Aorta (tissue), 5 donors: ENCODE measurements around the gene ARHGAP30. TPM values are rescaled to one million over a fixed set of nuclear protein-coding genes. Genes with fewer than 3 reads are reported as not detected.

Experiments used
- ATAC-seq: fragments of 200-7000 bp; cut with Tn5 transposase; one replicate; pipeline ENCODE4 v1.9.1; 2022; ENCODE audit warnings: moderate library complexity; ENCODE audit not compliant: low FRiP score
- DNase-seq, 2 donors: peaks; one replicate each; pipeline ENCODE4 v3.0.0-alpha.2; 2020
- H3K27ac ChIP-seq, 2 donors: one replicate each; pipeline ENCODE4 v1.5.1; 2013; ENCODE audit warnings: low read length in 2 of 2, mild to moderate bottlenecking in 2 of 2, moderate library complexity in 2 of 2, control low read depth in 1 of 2, inconsistent platforms in 1 of 2, low read depth in 1 of 2
- H3K27me3 ChIP-seq, 2 donors: one replicate each; pipeline ENCODE4 v1.6.1; 2013; ENCODE audit warnings: control low read depth in 1 of 2, low read length in 1 of 2, mild to moderate bottlenecking in 1 of 2, moderate library complexity in 1 of 2; ENCODE audit not compliant: insufficient read depth in 2 of 2, control insufficient read depth in 1 of 2
- H3K36me3 ChIP-seq, 2 donors: one replicate each; pipeline ENCODE4 v1.6.1; 2013; ENCODE audit warnings: control low read depth in 1 of 2, low read length in 1 of 2, mild to moderate bottlenecking in 1 of 2; ENCODE audit not compliant: insufficient read depth in 2 of 2, control insufficient read depth in 1 of 2
- H3K4me1 ChIP-seq, 2 donors: one replicate each; pipeline ENCODE4 v1.6.1; 2013; ENCODE audit warnings: low read length in 2 of 2, control low read depth in 1 of 2, mild to moderate bottlenecking in 1 of 2, moderate library complexity in 1 of 2; ENCODE audit not compliant: insufficient read depth in 2 of 2, control insufficient read depth in 1 of 2
- H3K4me3 ChIP-seq, 2 donors: one replicate each; pipeline ENCODE4 v1.5.1; 2013; ENCODE audit warnings: low read length in 2 of 2, control low read depth in 1 of 2, mild to moderate bottlenecking in 1 of 2
- H3K9me3 ChIP-seq: one replicate; pipeline ENCODE4 v1.6.1; 2013; ENCODE audit warnings: mild to moderate bottlenecking, low read length; ENCODE audit not compliant: control insufficient read depth
- WGBS, 2 donors: extraction: QIAGEN DNeasy Blood & Tissue Kit; methylation state at CpG; one replicate each; pipeline ENCODE4 v1.1.7; 2013; 5-methylcytosine and 5-hydroxymethylcytosine counted together
- intact Hi-C, 2 donors: fragments of 100-400 bp; cut with DNase I; formaldehyde crosslinking; loops; one replicate each; pipeline versions ENCODE4 v1.14.2 to v1.15.0; 2022
- polyA plus RNA-seq, 2 donors: library from polyadenylated mRNA; stranded (reverse); fragments of 200-250 nt; gene quantifications; one replicate each; pipeline ENCODE4 v1.2.3, GENCODE V29; 2013
- total RNA-seq, 2 donors: library from RNA; stranded (reverse); fragmentation: NEBNext Ultra II Directional; extraction: Animal tissue kit (Norgen Biotek cat#: 25700); gene quantifications; one replicate each; pipeline ENCODE4 v1.2.1, GENCODE V29; 2021
- donor health status: healthy with polysubstance abuse.
- donor health status: Bipolar disorder and iron deficiency.
- donor health status: DM: no; HTN: no; CAD: no.
- donor health status: DM: no; HTN: no; CAD: no.
- donor health status: DM: yes; HTN: yes; CAD: no.

Gene ARHGAP30
- total and polyA plus RNA-seq, 4 donors, result 1.3 to 20.5 (median 13.4) TPM

- intact Hi-C loops, result no loop called here
- Histone ChIP-seq H3K27ac (no peak overlapping the region), H3K4me1 (no peaks in the 10 kb centered on the region), H3K36me3 (no peaks in the 10 kb centered on the region), H3K9me3 (no peaks in the 10 kb centered on the region), H3K4me3 (no peak overlapping the region), H3K27me3 (no peaks in the 10 kb centered on the region)
- DNase-seq (no peak), ATAC-seq (no peak)
- 97 to 100% methylated on average over 2 of the region's 2 CpGs for WGBS, 2 donors
These were observed 62.3 kb downstream of the ARHGAP30 start for GRCh38 chr1:161007369-161007768.

GRCh38 chr1:161006563-161006962 is 63.1 kb downstream of the ARHGAP30 start:
- Histone ChIP-seq H3K9me3 (no peaks in the 10 kb centered on the region), H3K4me3 (no peak overlapping the region), H3K27ac (no peak overlapping the region), H3K36me3 (no peaks in the 10 kb centered on the region), H3K27me3 (no peaks in the 10 kb centered on the region), H3K4me1 (no peaks in the 10 kb centered on the region)
- 93 to 94% methylated on average over 8 of the region's 8 CpGs for WGBS, 2 donors
- DNase-seq (no peak), ATAC-seq (no peak)
- intact Hi-C loops, result no loop called here

DNA sequence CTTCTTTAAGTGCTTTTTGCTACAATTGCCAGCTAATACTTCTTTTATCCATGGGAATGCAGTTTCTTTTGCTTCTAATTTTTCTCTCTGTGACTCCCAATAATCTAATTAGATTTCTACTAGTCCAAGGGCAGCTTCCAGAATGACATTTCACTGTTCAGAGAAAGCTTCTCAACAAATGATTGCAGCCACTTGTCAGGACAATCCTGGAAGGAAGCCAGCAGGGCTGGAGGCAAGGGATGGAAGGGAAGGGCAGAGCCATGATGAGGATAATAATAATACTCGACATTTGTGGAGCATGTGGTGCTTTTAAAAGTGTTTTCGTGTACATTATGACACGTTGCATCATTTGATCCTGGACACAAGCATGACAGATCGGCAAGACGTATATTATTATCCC is 68.2 kb downstream of the ARHGAP30 start:
- Histone ChIP-seq H3K27ac (no peak overlapping the region), H3K4me1 (no peaks in the 10 kb centered on the region), H3K4me3 (no peak overlapping the region), H3K36me3 (peaks cover 0 to 3% of the 10 kb centered on the region in 2 donors), H3K27me3 (no peaks in the 10 kb centered on the region), H3K9me3 (no peaks in the 10 kb centered on the region)
- DNase-seq (no peak), ATAC-seq (no peak)
- intact Hi-C loops, result no loop called here
- WGBS, 2 donors, result 80 to 81% methylated on average over 5 of the region's 5 CpGs

GRCh38 chr1:161000736-161001480 is 68.8 kb downstream of the ARHGAP30 start:
- no peak overlapping the region for H3K27ac ChIP-seq
- intact Hi-C loops, result no loop called here
- no peak overlapping the region for H3K4me3 ChIP-seq
- no peak for ATAC-seq
- H3K4me1 ChIP-seq, result no peaks in the 10 kb centered on the region
- 78 to 82% methylated on average over 11 of the region's 11 CpGs for WGBS, 2 donors
- H3K27me3 ChIP-seq, result no peaks in the 10 kb centered on the region
- peaks cover 0 to 3% of the 10 kb centered on the region in 2 donors for H3K36me3 ChIP-seq
- DNase-seq, result no peak
- no peaks in the 10 kb centered on the region for H3K9me3 ChIP-seq

GRCh38 chr1:160999376-160999775 is 70.3 kb downstream of the ARHGAP30 start:
- intact Hi-C loops, result loop anchor here (5.0 kb wide), 3 partner anchors 93 to 272 kb away; partner anchors contain the start of gene KLHDC9 (in 1 of the 2)
- Histone ChIP-seq H3K4me3 (no peak overlapping the region), H3K27ac (no peak overlapping the region), H3K9me3 (no peaks in the 10 kb centered on the region), H3K27me3 (no peaks in the 10 kb centered on the region), H3K36me3 (peaks cover 0 to 3% of the 10 kb centered on the region in 2 donors), H3K4me1 (no peaks in the 10 kb centered on the region)
- ATAC-seq (no peak), DNase-seq (no peak)
- 89 to 90% methylated on average over 5 of the region's 5 CpGs for WGBS, 2 donors

DNA sequence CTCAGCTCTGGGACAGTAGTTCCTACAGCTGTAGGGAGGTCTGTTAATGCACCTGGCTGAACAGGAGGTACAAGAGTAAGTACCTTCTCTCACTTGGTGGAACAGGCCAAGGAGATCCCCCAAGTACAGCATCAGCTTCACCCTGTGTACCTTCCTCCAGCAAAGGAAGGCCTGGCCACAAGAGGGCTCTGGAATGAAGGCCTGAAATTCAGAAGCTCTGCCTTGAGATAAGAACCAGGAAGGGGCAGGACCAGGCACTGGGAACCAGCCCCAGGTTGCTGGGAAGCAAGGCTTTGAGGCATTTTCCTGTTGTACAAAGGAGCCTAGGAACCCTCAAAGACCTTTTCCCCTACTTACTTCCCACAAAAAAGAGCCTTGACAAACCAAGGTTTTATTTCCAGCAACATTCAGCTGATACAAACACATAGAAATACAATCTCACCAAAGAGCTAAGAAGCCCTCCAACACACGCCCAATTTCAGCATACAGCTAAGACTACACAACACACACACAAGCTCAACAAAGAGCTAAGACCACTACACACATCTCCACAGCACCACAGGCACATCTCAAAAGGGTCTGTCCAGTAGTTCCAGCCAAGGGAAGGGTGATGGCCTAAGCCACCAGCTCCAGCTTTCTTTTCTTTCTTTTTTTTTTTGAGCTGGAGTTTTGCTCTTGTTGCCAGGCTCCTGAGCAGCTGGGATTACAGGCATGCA is 72.2 kb downstream of the ARHGAP30 start:
- WGBS, 2 donors, result 73 to 76% methylated on average over 1 of the region's 1 CpG
- Histone ChIP-seq H3K9me3 (no peaks in the 10 kb centered on the region), H3K4me1 (no peaks in the 10 kb centered on the region), H3K27me3 (no peaks in the 10 kb centered on the region), H3K4me3 (no peak overlapping the region), H3K27ac (no peak overlapping the region), H3K36me3 (peaks cover 0 to 3% of the 10 kb centered on the region in 2 donors)
- peak in 1 of 2 donors; percentile 74 for DNase-seq
- intact Hi-C loops, result loop anchor here (5.0 kb wide), 3 partner anchors 95 to 270 kb away; partner anchors contain the start of gene KLHDC9 (in 1 of the 2)
- ATAC-seq, result peak; percentile 90

Other genes starting within 250 kb of the ARHGAP30 start
- gene CD244, start 207.0 kb downstream of the ARHGAP30 start, total RNA-seq, result 1 to 10 TPM in 1 of 2 donors, under 1 TPM in 1; 0.36 to 1.9 TPM
- gene CD244, start 207.0 kb downstream of the ARHGAP30 start, polyA plus RNA-seq, result under 1 TPM; 0.26 to 0.75 TPM
- 1 to 10 TPM in 1 of 2 donors, under 1 TPM in 1; 0.78 to 1.8 TPM for gene ITLN1, start 184.7 kb downstream of the ARHGAP30 start, total RNA-seq
- 10 to 100 TPM; 58.6 to 72.6 TPM for gene ITLN1, start 184.7 kb downstream of the ARHGAP30 start, polyA plus RNA-seq
- gene ITLN2, start 115.1 kb downstream of the ARHGAP30 start, total RNA-seq, result not detected
- 1 to 10 TPM; 4.5 to 5.5 TPM for gene ITLN2, start 115.1 kb downstream of the ARHGAP30 start, polyA plus RNA-seq
- 10 to 100 TPM; 21.7 to 26.0 TPM for gene F11R, start 48.7 kb downstream of the ARHGAP30 start, total RNA-seq
- 1 to 10 TPM; 2.4 to 8.0 TPM for gene F11R, start 48.7 kb downstream of the ARHGAP30 start, polyA plus RNA-seq
- 10 to 100 TPM in 1 of 2 donors, 1 to 10 TPM in 1; 9.1 to 12.5 TPM for gene TSTD1, start 30.9 kb downstream of the ARHGAP30 start, total RNA-seq
- 10 to 100 TPM; 13.2 to 31.9 TPM for gene TSTD1, start 30.9 kb downstream of the ARHGAP30 start, polyA plus RNA-seq
- gene USF1, start 23.9 kb downstream of the ARHGAP30 start, total RNA-seq, result 10 to 100 TPM; 42.2 to 67.0 TPM
- gene USF1, start 23.9 kb downstream of the ARHGAP30 start, polyA plus RNA-seq, result 100 to 1,000 TPM in 1 of 2 donors, 10 to 100 TPM in 1; 33.8 to 124 TPM
- under 1 TPM; 0.24 to 0.26 TPM for gene NECTIN4, start 19.7 kb upstream of the ARHGAP30 start, total RNA-seq
- gene NECTIN4, start 19.7 kb upstream of the ARHGAP30 start, polyA plus RNA-seq, result not detected
- gene KLHDC9, start 28.5 kb upstream of the ARHGAP30 start, total RNA-seq, result 1 to 10 TPM in 1 of 2 donors, under 1 TPM in 1; 0.78 to 2.5 TPM
- 10 to 100 TPM in 1 of 2 donors, 1 to 10 TPM in 1; 7.9 to 14.8 TPM for gene KLHDC9, start 28.5 kb upstream of the ARHGAP30 start, polyA plus RNA-seq
- 10 to 100 TPM; 36.4 to 42.3 TPM for gene PFDN2, start 48.1 kb upstream of the ARHGAP30 start, total RNA-seq
- gene PFDN2, start 48.1 kb upstream of the ARHGAP30 start, polyA plus RNA-seq, result 100 to 1,000 TPM in 1 of 2 donors, 10 to 100 TPM in 1; 74.6 to 116 TPM
- gene NIT1, start 48.2 kb upstream of the ARHGAP30 start, total RNA-seq, result 10 to 100 TPM; 31.1 to 41.6 TPM
- gene NIT1, start 48.2 kb upstream of the ARHGAP30 start, polyA plus RNA-seq, result 10 to 100 TPM; 47.6 to 50.5 TPM
- 10 to 100 TPM; 44.7 to 46.8 TPM for gene DEDD, start 62.8 kb upstream of the ARHGAP30 start, total RNA-seq
- gene DEDD, start 62.8 kb upstream of the ARHGAP30 start, polyA plus RNA-seq, result 10 to 100 TPM; 25.2 to 39.7 TPM
- gene UFC1, start 84.1 kb upstream of the ARHGAP30 start, total RNA-seq, result 10 to 100 TPM; 64.2 to 70.3 TPM
- gene UFC1, start 84.1 kb upstream of the ARHGAP30 start, polyA plus RNA-seq, result 100 to 1,000 TPM; 143 to 184 TPM
- 10 to 100 TPM; 16.4 to 28.1 TPM for gene USP21, start 89.6 kb upstream of the ARHGAP30 start, total RNA-seq
- 10 to 100 TPM; 15.7 to 24.7 TPM for gene USP21, start 89.6 kb upstream of the ARHGAP30 start, polyA plus RNA-seq
- 10 to 100 TPM; 16.3 to 30.9 TPM for gene PPOX, start 96.5 kb upstream of the ARHGAP30 start, total RNA-seq
- gene PPOX, start 96.5 kb upstream of the ARHGAP30 start, polyA plus RNA-seq, result 100 to 1,000 TPM in 1 of 2 donors, 10 to 100 TPM in 1; 17.0 to 126 TPM
- gene B4GALT3, start 107.6 kb upstream of the ARHGAP30 start, total RNA-seq, result 10 to 100 TPM; 26.8 to 29.8 TPM
- 10 to 100 TPM; 13.9 to 23.1 TPM for gene B4GALT3, start 107.6 kb upstream of the ARHGAP30 start, polyA plus RNA-seq
- 100 to 1,000 TPM in 1 of 2 donors, 10 to 100 TPM in 1; 78.9 to 207 TPM for gene ADAMTS4, start 129.2 kb upstream of the ARHGAP30 start, total RNA-seq
- 1 to 10 TPM; 1.4 to 6.8 TPM for gene ADAMTS4, start 129.2 kb upstream of the ARHGAP30 start, polyA plus RNA-seq
- gene NDUFS2, start 132.5 kb upstream of the ARHGAP30 start, total RNA-seq, result 10 to 100 TPM; 55.3 to 63.4 TPM
- 10 to 100 TPM; 64.2 to 88.1 TPM for gene NDUFS2, start 132.5 kb upstream of the ARHGAP30 start, polyA plus RNA-seq
- 10 to 100 TPM; 64.3 to 74.0 TPM for gene FCER1G, start 145.4 kb upstream of the ARHGAP30 start, total RNA-seq
- gene FCER1G, start 145.4 kb upstream of the ARHGAP30 start, polyA plus RNA-seq, result 100 to 1,000 TPM in 1 of 2 donors, 10 to 100 TPM in 1; 35.7 to 154 TPM
- gene APOA2, start 153.7 kb upstream of the ARHGAP30 start, total RNA-seq, result not detected
- gene APOA2, start 153.7 kb upstream of the ARHGAP30 start, polyA plus RNA-seq, result 1 to 10 TPM in 1 of 2 donors, not detected in 1; 1.3 TPM
- gene TOMM40L, start 156.2 kb upstream of the ARHGAP30 start, total RNA-seq, result 10 to 100 TPM in 1 of 2 donors, 1 to 10 TPM in 1; 10.0 to 12.9 TPM
- 10 to 100 TPM; 10.2 to 11.6 TPM for gene TOMM40L, start 156.2 kb upstream of the ARHGAP30 start, polyA plus RNA-seq
- not detected for gene NR1I3, start 168.3 kb upstream of the ARHGAP30 start, total RNA-seq
- gene NR1I3, start 168.3 kb upstream of the ARHGAP30 start, polyA plus RNA-seq, result not detected
- 1 to 10 TPM in 1 of 2 donors, under 1 TPM in 1; 0.69 to 1.2 TPM for gene PCP4L1, start 188.9 kb upstream of the ARHGAP30 start, total RNA-seq
- gene PCP4L1, start 188.9 kb upstream of the ARHGAP30 start, polyA plus RNA-seq, result not detected
- gene MPZ, start 240.1 kb upstream of the ARHGAP30 start, total RNA-seq, result 10 to 100 TPM; 11.2 to 19.4 TPM
- gene MPZ, start 240.1 kb upstream of the ARHGAP30 start, polyA plus RNA-seq, result 1 to 10 TPM in 1 of 2 donors, not detected in 1; 1.5 TPM
- gene SDHC, start 244.5 kb upstream of the ARHGAP30 start, total RNA-seq, result 100 to 1,000 TPM; 103 to 127 TPM
- 100 to 1,000 TPM; 117 to 129 TPM for gene SDHC, start 244.5 kb upstream of the ARHGAP30 start, polyA plus RNA-seq